ENCODE measurements around the gene ITFG2. TPM values are rescaled to one million over a fixed set of nuclear protein-coding genes. Genes with fewer than 3 reads are reported as not detected.

ITFG2 gene
- total and polyA plus RNA-seq, 2 of the 13 experiments (the other 11 are each of a cell fraction or from before 2014, with no cell fraction given), result 14.8 to 15.5 TPM

- Histone ChIP-seq H3K36me3 (replicated peaks in 1 of 2; ENCODE audit: control insufficient read depth in 1 of 2, insufficient read depth in 2 of 2, low read length in 2 of 2) (no peaks in the 10 kb centered on the region; a peak in 3 of 5 replicates), H3K4me3 (replicated peaks in 1 of 3; ENCODE audit: insufficient read depth in 1 of 3, low read depth in 2 of 3, low read length in 3 of 3) (no peak within 1 kb of the TSS), H2AFZ (ENCODE audit: low read length) (no peak within 1 kb of the TSS), H4K20me1 (ENCODE audit: insufficient read depth, low read length) (no peaks in the 10 kb centered on the region), H3K27ac (ENCODE audit: extremely low read length, insufficient read depth, low read length) (no peak within 1 kb of the TSS), H3K4me2 (ENCODE audit: low read depth, low read length) (no peak within 1 kb of the TSS), H3K4me1 (ENCODE audit: insufficient read depth, low read length) (no peaks in the 10 kb centered on the region), H3K27me3 (ENCODE audit: control insufficient read depth in 1 of 2, insufficient read depth in 2 of 2, low read length in 2 of 2) (no peaks in the 10 kb centered on the region), H3K9ac (ENCODE audit: insufficient read depth, low read depth, low read length) (no peak within 1 kb of the TSS), H3K9me3 (ENCODE audit: low read length) (no peaks in the 10 kb centered on the region), H3K79me2 (ENCODE audit: insufficient read depth, low read length) (no peaks in the 10 kb centered on the region)
- in situ Hi-C loops (cut with HindIII; ENCODE audit: extremely low pct_ligation_motif_present, low pct_unique_long_range_greater_than_20kb), result no loop called here
- POLR2A ChIA-PET, result no interaction called here
- FAIRE-seq (no peak), DNase-seq (ENCODE audit: low spot score) (no peak), ATAC-seq (no peak)
- CTCF ChIA-PET (ENCODE audit: low intra/inter-chr PET ratio, low total read pairs), result no interaction called here
- WGBS (ENCODE audit: low lambda C conversion rate), result 88% methylated on average over 22 of the region's 32 CpGs
- no TSS peak for BruUV-seq (replicated peaks)
- no peak for TF ChIP-seq HES4 (CRISPR knock-in tag; IDR thresholded peaks at IDR 0.05; ENCODE audit: borderline replicate concordance)
- peak; percentile 83 for TF ChIP-seq AGO2 (optimal IDR thresholded peaks at IDR 0.05; ENCODE audit: low read depth, low read length)
- TF ChIP-seq POLR2A (IDR thresholded peaks at IDR 0.05; ENCODE audit: insufficient read depth in 1 of 2, low read depth in 2 of 2, low read length in 2 of 2), result 0 out of 4 replicates have a peak, but pooled peaks of 1 of the 2 experiments have one; percentile 29
- intact Hi-C loops (cut with micrococcal nuclease; ENCODE audit: unreplicated experiment), result no loop called here
These were observed 22.4 kb downstream of the ITFG2 start, which contains the start of gene NRIP2 for GRCh38 chr12:2834581-2835491. NRIP2 (minus strand) TSS chr12:2835035; CDS start chr12:2834983, 52 bp downstream.

- FAIRE-seq (no peak), ATAC-seq (no peak), DNase-seq (ENCODE audit: low spot score) (no peak)
- BruUV-seq (replicated peaks), result no TSS peak
- TF ChIP-seq SNAPC4 (CRISPR knock-in tag; IDR thresholded peaks at IDR 0.05) (no peak), HOXD1 (CRISPR knock-in tag; IDR thresholded peaks at IDR 0.05) (no peak), LCORL (IDR thresholded peaks at IDR 0.05) (0 out of 2 replicates have a peak, but pooled peaks have one; percentile 40), LCORL (CRISPR knock-in tag; IDR thresholded peaks at IDR 0.05) (no peak)
- in situ Hi-C loops (cut with HindIII; ENCODE audit: extremely low pct_ligation_motif_present, low pct_unique_long_range_greater_than_20kb), result no loop called here
- no peak overlapping the region for H3K9ac ChIP-seq (ENCODE audit: insufficient read depth, low read depth, low read length)
- H4K20me1 ChIP-seq (ENCODE audit: insufficient read depth, low read length), result no peaks in the 10 kb centered on the region
- ChIA-PET POLR2A (interaction anchor here (1.6 kb wide), 1 partner anchor 14 kb away, joined by 3 read pairs; no protein-coding TSS in a partner anchor), CTCF (ENCODE audit: low intra/inter-chr PET ratio, low total read pairs) (no interaction called here)
- no peaks in the 10 kb centered on the region for H3K9me3 ChIP-seq (ENCODE audit: low read length)
- no peak overlapping the region for H3K27ac ChIP-seq (ENCODE audit: extremely low read length, insufficient read depth, low read length)
- H3K4me1 ChIP-seq (ENCODE audit: insufficient read depth, low read length), result no peaks in the 10 kb centered on the region
- H3K4me3 ChIP-seq (replicated peaks in 1 of 3; ENCODE audit: insufficient read depth in 1 of 3, low read depth in 2 of 3, low read length in 3 of 3), result no peak overlapping the region
- no peaks in the 10 kb centered on the region for H3K27me3 ChIP-seq (ENCODE audit: control insufficient read depth in 1 of 2, insufficient read depth in 2 of 2, low read length in 2 of 2)
- H3K36me3 ChIP-seq (replicated peaks in 1 of 2; ENCODE audit: control insufficient read depth in 1 of 2, insufficient read depth in 2 of 2, low read length in 2 of 2), result no peaks in the 10 kb centered on the region; a peak in 2 of 5 replicates
- intact Hi-C loops (cut with micrococcal nuclease; ENCODE audit: unreplicated experiment), result no loop called here
- no peaks in the 10 kb centered on the region for H3K79me2 ChIP-seq (ENCODE audit: insufficient read depth, low read length)
- H3K4me2 ChIP-seq (ENCODE audit: low read depth, low read length), result no peak overlapping the region
- H2AFZ ChIP-seq (ENCODE audit: low read length), result no peak overlapping the region
- 81% methylated on average over 4 of the region's 4 CpGs for WGBS (ENCODE audit: low lambda C conversion rate)
These were observed 23.4 kb downstream of the ITFG2 start for GRCh38 chr12:2835691-2836403.
